ENCODE measurements around the gene PIM3.
"Not testable (repeated sequence)": the region's sequence is repeated elsewhere in the genome, so short reads cannot be mapped to it uniquely, and the experiment has no call there.

PIM3 gene

GRCh38 chr22:49969751-49970527 lies 9.4 kb downstream of the PIM3 start:
- peak; percentile 4 for DNase-seq

GRCh38 chr22:49970528-49971231 lies 10.1 kb downstream of the PIM3 start:
- peak overlapping the region; percentile 97 for H3K27ac Mint-ChIP-seq
- peaks cover 4 to 5% of the 10 kb centered on the region in 2 donors for H3K9me3 Mint-ChIP-seq
- ATAC-seq (replicated peaks) (peak; percentile 78 to 83), DNase-seq (peak; percentile 94)
- no peak overlapping the region for H3K4me3 Mint-ChIP-seq
- H3K36me3 Mint-ChIP-seq: peaks cover 2 to 17% of the 10 kb centered on the region in 2 donors
- no peaks in the 10 kb centered on the region for H3K27me3 Mint-ChIP-seq
- H3K4me1 Mint-ChIP-seq: peaks cover 38 to 57% of the 10 kb centered on the region in 2 donors

More at GRCh38 chr22:49969751-49970527, 9.4 kb downstream of the PIM3 start:
- Mint-ChIP-seq H3K27me3 (no peaks in the 10 kb centered on the region), H3K27ac (peak overlapping the region; percentile 97), H3K9me3 (no peaks in the 10 kb centered on the region), H3K4me3 (peak overlapping the region in 1 of 2 donors; percentile 37), H3K4me1 (peaks cover 34 to 59% of the 10 kb centered on the region in 2 donors), H3K36me3 (peaks cover 0 to 13% of the 10 kb centered on the region in 2 donors)
- ATAC-seq (replicated peaks): no peak

GRCh38 chr22:49971232-49972162 lies 10.9 kb downstream of the PIM3 start:
- Mint-ChIP-seq H3K27me3 (no peaks in the 10 kb centered on the region), H3K4me3 (no peak overlapping the region), H3K27ac (peak overlapping the region; percentile 97), H3K4me1 (peaks cover 35 to 51% of the 10 kb centered on the region in 2 donors), H3K9me3 (peaks cover 4 to 5% of the 10 kb centered on the region in 2 donors), H3K36me3 (peaks cover 2 to 13% of the 10 kb centered on the region in 2 donors)
- DNase-seq (peak; percentile 74), ATAC-seq (replicated peaks) (peak; percentile 47 to 52)

GRCh38 chr22:49972163-49973017 lies 11.8 kb downstream of the PIM3 start:
- Mint-ChIP-seq H3K27ac (no peak overlapping the region), H3K27me3 (no peaks in the 10 kb centered on the region), H3K9me3 (peaks cover 4 to 5% of the 10 kb centered on the region in 2 donors), H3K36me3 (peaks cover 4 to 16% of the 10 kb centered on the region in 2 donors), H3K4me3 (no peak overlapping the region), H3K4me1 (peaks cover 33 to 46% of the 10 kb centered on the region in 2 donors)
- ATAC-seq (replicated peaks): no peak
- DNase-seq: peak; percentile 26

- Mint-ChIP-seq H3K36me3 (peaks cover 8 to 11% of the 10 kb centered on the region in 2 donors), H3K4me1 (peaks cover 26 to 46% of the 10 kb centered on the region in 2 donors), H3K4me3 (no peak overlapping the region), H3K27ac (no peak overlapping the region), H3K27me3 (no peaks in the 10 kb centered on the region), H3K9me3 (peaks cover 5% of the 10 kb centered on the region in 2 donors)
- ATAC-seq (replicated peaks): no peak
- peak; percentile 0 for DNase-seq
These were observed 12.7 kb downstream of the PIM3 start for GRCh38 chr22:49973018-49973961.

GRCh38 chr22:49975543-49976389 lies 15.2 kb downstream of the PIM3 start:
- peaks cover 0 to 4% of the 10 kb centered on the region in 2 donors for H3K27me3 Mint-ChIP-seq
- ATAC-seq (replicated peaks) (peak; percentile 61 to 64), DNase-seq (peak; percentile 79)
- peaks cover 22 to 40% of the 10 kb centered on the region in 2 donors for H3K4me1 Mint-ChIP-seq
- H3K27ac Mint-ChIP-seq: peak overlapping the region; percentile 93
- H3K4me3 Mint-ChIP-seq: peak overlapping the region; percentile 46 to 68
- peaks cover 22 to 26% of the 10 kb centered on the region in 2 donors for H3K36me3 Mint-ChIP-seq
- H3K9me3 Mint-ChIP-seq: peaks cover 13 to 15% of the 10 kb centered on the region in 2 donors

GRCh38 chr22:49976439-49977175 lies 16.0 kb downstream of the PIM3 start:
- peak; percentile 76 for DNase-seq

GRCh38 chr22:49977578-49977977 lies 17.0 kb downstream of the PIM3 start:
- Mint-ChIP-seq H3K36me3 (peaks cover 26 to 28% of the 10 kb centered on the region in 2 donors), H3K9me3 (peaks cover 15 to 17% of the 10 kb centered on the region in 2 donors), H3K4me3 (no peak overlapping the region), H3K27me3 (peaks cover 0 to 4% of the 10 kb centered on the region in 2 donors), H3K4me1 (peaks cover 21 to 36% of the 10 kb centered on the region in 2 donors), H3K27ac (peak overlapping the region; percentile 54)
- ATAC-seq (replicated peaks): no peak
- DNase-seq: peak; percentile 3

More at GRCh38 chr22:49976439-49977175, 16.0 kb downstream of the PIM3 start:
- Mint-ChIP-seq H3K36me3 (peaks cover 26 to 28% of the 10 kb centered on the region in 2 donors), H3K9me3 (peaks cover 15 to 17% of the 10 kb centered on the region in 2 donors), H3K4me3 (peak overlapping the region; percentile 0 to 36), H3K27ac (peak overlapping the region; percentile 91), H3K4me1 (peaks cover 21 to 36% of the 10 kb centered on the region in 2 donors), H3K27me3 (peaks cover 0 to 4% of the 10 kb centered on the region in 2 donors)
- ATAC-seq (replicated peaks): peak; percentile 71 to 73

- ATAC-seq (replicated peaks): peak; percentile 24 to 27
These were observed 19.2 kb downstream of the PIM3 start for GRCh38 chr22:49979587-49980264.

GRCh38 chr22:49981799-49982198 lies 21.2 kb downstream of the PIM3 start:
- H3K27ac Mint-ChIP-seq, H3K4me3 Mint-ChIP-seq: not testable (repeated sequence)

More at GRCh38 chr22:49979587-49980264, 19.2 kb downstream of the PIM3 start:
- H3K36me3 Mint-ChIP-seq: peaks cover 26 to 28% of the 10 kb centered on the region in 2 donors
- H3K4me3 Mint-ChIP-seq: peak overlapping the region; percentile 59 to 66
- peaks cover 15 to 18% of the 10 kb centered on the region in 2 donors for H3K9me3 Mint-ChIP-seq
- H3K27me3 Mint-ChIP-seq: peaks cover 0 to 4% of the 10 kb centered on the region in 2 donors
- DNase-seq: peak; percentile 46
- H3K4me1 Mint-ChIP-seq: peaks cover 26 to 45% of the 10 kb centered on the region in 2 donors
- H3K27ac Mint-ChIP-seq: peak overlapping the region; percentile 95

More at GRCh38 chr22:49981799-49982198, 21.2 kb downstream of the PIM3 start:
- Mint-ChIP-seq H3K4me1 (peaks cover 14 to 45% of the 10 kb centered on the region in 2 donors), H3K9me3 (peaks cover 16 to 23% of the 10 kb centered on the region in 2 donors), H3K36me3 (peaks cover 18 to 30% of the 10 kb centered on the region in 2 donors)
- not testable (repeated sequence) for ATAC-seq (replicated peaks); H3K27me3 Mint-ChIP-seq; DNase-seq

Data from stimulated activated naive B cell treated with anti-CD40 and anti-IgM and Interleukin-4, amounts not matched to agents 10 μg/mL and 1 μg/mL and 100 μg/mL, for 72 hours (primary cell).